ENCODE results near the gene STX18.

Gene STX18

DNA sequence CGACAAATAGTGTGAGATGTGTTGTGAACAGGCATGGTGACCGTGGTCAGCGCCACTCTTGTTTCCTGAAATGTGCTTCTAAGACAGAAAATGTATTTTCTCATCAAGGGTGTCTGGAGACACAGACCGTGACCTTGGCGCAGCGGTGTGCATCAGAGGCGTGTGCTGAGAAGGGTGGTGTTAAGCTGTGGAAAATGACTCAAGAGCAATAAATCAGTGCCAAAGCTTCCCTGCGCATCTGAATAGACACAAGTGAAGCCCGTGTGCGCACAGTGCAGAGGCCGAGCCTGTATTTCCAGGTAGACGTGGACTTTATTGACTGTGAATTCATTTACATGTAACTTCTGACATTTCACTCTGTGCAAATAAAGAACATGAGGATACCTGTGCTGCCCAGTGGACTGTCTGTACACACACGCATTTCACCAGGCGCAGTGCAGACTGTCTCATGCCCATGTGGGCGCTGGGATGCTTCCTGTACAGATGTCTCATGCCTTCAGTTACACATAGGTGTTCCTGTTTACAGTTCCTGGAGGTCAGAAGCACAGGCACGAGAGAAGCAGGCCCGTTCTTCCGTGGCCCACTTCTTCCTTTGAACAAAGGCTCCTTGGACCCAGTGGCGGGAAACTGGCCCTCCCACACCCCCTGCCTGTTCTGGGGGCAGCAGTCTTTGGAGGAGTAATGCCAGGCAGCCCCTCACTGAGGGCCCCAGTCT is 123.0 kb downstream of the STX18 start:
- DNase-seq (no peak), ATAC-seq (peak; percentile 48)

- no peak for ATAC-seq
Observed at GRCh38 chr4:4417886-4418285, 124.0 kb downstream of the STX18 start.

DNA sequence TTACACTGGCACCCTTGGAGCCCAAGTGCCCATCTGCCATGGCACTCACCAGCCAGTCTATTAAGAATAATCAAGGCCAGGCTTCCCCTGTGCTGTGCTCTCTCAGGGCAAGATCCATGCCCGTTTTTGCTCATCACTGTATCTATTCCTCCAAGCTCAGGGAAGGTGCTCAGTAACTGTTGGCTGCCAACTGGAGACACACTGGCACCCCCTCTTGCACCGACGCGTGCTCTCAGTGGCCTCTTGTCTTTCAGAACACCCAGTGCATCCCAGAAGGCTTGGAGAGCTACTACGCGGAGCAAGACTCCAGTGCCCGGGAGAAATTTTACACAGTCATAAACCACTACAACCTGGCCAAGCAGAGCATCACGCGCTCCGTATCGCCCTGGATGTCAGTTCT is 124.9 kb downstream of the STX18 start:
- ATAC-seq (no peak), DNase-seq (no peak)

More at GRCh38 chr4:4417886-4418285, 124.0 kb downstream of the STX18 start:
- DNase-seq: no peak

DNA sequence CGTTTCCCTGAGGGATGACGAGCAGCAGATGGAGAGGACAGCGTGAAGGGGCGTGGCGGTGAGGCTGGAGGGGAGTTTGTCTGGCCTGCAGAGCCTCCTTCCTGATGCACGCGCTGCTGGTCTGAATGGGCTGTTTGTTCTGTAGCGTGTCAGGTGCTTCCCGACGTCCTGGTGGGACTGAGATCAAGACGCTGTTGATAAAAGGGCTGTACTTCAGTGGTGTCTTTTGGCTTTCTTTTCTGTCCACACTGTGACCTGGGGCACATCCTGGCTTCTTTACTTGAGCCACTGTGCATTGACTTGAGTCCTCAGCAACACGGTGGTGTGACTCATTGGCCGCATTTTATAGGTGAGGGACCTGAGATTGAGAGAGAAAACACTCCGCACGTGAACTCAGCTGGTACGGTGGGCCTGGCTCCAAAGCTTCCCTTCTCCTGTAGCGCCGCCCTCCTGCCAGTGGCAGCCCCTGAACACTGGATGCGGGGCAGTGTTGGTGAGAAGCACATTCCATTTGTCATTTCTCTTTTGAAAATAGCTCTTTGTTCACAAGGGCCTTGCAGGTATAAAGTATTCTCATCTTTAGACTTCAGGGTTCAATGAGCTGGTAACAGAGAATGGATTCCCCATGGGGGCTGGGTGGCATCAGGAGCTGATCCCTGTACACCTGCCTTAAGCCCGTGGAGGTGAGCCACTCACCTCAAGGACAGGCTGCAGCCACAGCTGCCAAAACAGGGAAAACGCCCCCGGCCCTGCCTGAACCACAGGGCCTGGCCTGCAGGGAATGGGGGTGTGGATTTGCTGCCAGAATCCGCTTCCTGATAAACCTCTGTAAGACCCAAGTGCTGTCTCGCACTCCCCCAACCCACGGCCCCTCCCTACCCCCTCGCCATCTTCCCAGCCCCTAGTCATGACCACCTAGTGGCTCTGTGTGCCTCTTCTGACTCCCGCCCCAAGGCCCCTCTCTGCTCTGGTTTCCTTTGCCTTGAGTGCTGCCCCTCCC is 125.7 kb downstream of the STX18 start:
- no peak for DNase-seq
- ATAC-seq: no peak

GRCh38 chr4:4415107-4415805 is 126.6 kb downstream of the STX18 start:
- DNase-seq (no peak), ATAC-seq (no peak)

GRCh38 chr4:4413806-4414205 is 128.0 kb downstream of the STX18 start:
- DNase-seq: no peak
- ATAC-seq: no peak

DNA sequence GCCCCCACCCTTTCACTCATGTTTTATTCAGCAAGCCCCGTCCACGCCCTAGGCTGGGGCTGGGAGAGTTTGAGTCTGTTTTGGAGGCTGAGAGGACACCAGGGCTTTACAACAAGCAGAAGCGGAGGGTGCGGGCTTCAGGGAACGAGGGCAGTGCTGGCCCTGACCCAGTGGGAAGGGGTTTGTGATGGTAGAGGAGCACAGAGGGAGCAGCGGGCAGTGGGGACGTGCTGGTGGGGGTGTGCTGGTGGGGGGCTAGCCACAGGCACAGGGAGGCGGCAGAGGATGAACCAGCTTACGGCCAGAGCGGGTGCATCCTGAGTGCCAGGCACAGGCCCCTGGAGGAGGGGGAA is 128.5 kb downstream of the STX18 start:
- ATAC-seq (no peak), DNase-seq (no peak)

- DNase-seq (no peak), ATAC-seq (no peak)
Observed at GRCh38 chr4:4412641-4413372, 129.0 kb downstream of the STX18 start.

DNA sequence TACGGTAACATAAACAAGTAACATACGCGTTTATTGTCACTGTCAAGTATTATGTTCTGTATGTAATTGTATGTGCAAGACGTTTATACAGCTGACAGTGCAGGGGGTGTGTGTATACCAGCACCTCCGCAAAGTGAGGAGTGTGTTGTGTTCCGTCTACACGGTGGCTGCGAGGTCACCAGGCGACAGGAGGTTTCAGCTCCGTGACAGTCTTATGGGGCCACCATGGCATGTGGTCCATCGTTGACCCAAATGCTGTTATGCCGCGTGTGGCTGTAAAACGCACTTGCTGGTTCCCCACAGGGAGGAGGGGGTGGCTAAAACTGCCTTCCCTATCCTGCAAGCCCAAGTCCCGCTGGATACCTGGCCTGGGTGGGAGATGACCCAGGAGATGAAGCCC is 129.9 kb downstream of the STX18 start:
- DNase-seq (no peak), ATAC-seq (no peak)

DNA sequence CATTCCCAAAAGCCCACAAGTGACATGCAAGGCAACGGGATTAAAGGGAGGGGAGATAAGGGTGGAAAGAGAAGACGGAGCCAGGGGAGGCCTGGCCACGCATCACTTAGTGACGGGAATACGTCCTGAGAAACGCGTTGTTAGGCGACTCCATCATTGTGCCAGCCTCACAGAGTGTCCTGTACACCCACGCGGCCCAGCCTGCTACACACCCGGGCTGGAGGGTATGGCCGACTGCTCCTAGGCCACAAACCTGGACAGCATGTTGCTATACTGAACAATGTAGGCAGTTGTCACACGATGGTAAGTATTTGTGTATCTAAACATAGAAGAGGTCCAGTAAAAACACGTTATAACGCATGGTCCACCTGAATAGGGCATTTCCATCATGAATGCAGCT is 131.6 kb downstream of the STX18 start:
- ATAC-seq (no peak), DNase-seq (no peak)

GRCh38 chr4:4409416-4410115 is 132.3 kb downstream of the STX18 start:
- ATAC-seq: no peak
- DNase-seq: no peak

DNA sequence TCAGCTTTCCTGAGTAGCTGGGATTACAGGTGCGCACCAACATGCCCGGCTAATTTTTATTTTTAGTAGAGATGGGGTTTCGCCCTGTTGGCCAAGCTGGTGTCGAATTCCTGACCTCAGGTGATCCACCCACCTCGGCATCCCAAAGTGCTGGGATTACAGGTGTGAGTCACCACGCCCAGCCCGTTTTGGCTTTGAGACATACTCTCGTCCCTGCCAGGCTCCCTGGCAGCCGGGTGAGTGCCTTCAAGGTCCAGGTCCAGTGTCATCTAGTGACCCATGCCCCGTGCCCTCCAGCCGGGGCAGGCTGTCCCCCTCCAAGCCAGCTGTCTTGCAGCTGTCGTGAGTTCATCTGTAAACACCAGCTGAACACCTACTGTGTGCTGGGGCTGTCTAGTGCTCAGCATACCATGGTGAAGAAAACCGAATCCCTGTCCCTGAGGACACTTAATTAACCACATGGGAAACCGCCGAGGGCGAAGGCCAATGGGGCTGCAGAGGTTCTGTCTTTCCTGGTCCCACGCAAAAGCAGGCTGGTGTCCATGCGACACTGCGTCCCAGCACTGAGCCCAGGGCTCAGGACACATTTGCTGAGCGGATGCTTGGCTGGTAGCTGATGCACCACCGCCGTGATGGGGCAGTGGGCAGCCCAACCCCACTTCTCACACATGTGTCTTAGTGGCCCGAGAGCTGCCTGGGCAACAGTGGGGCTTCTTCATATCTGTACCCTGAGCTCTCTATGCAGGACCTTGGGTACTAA is 133.1 kb downstream of the STX18 start:
- ATAC-seq (no peak), DNase-seq (no peak)

DNA sequence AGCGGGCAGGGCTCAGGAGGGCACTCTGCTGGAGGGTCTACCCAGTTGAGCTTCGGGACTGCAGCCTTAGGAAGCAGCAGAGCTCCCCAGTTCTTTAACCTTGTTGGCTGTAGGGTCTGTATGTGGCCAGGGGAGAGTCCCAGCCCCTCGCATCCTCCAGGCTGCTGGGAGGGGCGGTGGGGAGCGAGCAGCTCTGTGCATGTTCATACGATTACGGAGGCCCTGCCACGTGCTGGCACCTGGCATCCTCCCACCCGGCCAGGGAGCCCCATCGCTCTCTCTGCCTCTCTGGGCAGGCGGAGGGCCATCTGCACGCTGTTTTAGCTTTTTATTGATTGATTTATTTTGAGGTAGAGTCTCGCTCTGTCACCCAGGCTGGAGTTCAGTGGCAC is 133.7 kb downstream of the STX18 start:
- DNase-seq (no peak), ATAC-seq (no peak)

GRCh38 chr4:4407299-4408131 is 134.3 kb downstream of the STX18 start:
- ATAC-seq: peak; percentile 20
- no peak for DNase-seq

- no peak for DNase-seq
- peak; percentile 12 for ATAC-seq
Observed at GRCh38 chr4:4406455-4407298, 135.2 kb downstream of the STX18 start.

DNA sequence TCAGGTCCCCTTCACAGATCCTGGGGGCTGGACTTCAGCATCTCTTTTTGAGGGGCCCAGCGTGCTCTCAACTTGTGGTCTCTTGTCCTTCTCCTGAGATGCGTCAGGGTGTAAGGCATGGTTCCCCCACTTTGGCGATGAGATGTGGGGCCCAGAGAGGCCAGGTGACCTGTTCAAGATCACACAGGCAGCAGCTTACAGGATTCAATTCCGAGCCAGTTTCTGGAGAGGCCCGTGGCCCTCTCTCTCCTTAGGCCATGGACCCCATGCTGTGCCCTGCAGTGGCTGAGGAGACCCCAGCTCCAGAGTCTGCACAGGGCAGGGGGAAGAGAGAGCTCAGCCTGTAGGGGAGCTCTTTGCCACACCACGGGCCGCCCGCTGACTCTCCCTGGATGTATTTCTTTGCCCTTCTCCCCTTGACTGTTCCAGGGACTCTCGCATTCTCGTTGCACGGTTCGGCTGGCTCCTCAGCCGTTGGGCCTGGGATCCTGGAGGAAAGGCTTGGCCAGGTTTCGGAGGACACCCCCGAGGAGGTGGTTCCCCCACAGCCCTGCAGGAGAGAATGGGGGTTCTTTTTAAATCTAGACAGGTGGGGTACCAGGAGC is 136.4 kb downstream of the STX18 start:
- ATAC-seq: no peak
- no peak for DNase-seq

DNA sequence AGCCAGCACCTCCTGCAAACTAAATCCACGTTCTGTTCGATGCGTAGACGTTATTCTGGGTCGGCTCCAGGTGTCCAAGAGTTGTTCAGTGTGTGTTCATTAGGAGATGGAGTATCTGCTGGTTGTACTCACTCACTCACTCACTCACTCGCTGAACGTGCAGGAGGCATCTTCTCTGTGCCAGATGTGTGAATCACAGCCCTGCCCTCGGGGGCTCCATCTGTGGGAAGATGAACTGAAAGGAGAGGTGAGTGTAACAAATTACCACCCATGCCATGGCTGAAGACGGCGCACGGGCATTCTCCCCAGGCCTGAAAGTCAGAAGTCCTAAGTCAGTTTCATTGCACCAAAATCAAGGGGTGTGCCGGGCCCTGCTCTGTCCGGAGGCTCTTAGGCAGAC is 138.9 kb downstream of the STX18 start:
- ATAC-seq (no peak), DNase-seq (no peak)

- ATAC-seq (no peak), DNase-seq (no peak)
Observed at GRCh38 chr4:4401036-4401435, 140.8 kb downstream of the STX18 start.
